GM11168 (cell line): ENCODE results near the gene DCAF4.
"Not testable (repeated sequence)": the region's sequence is repeated elsewhere in the genome, so short reads cannot be mapped to it uniquely, and the experiment has no call there.

Experiments used
- in situ Hi-C: fragments of 300-500 bp; cut with MboI; formaldehyde crosslinking; loops from one replicate; pipeline ENCODE4 v1.12.0; 2022; ENCODE audit warnings: low sequenced_read_pairs; ENCODE audit not compliant: unreplicated experiment

Gene DCAF4

DNA sequence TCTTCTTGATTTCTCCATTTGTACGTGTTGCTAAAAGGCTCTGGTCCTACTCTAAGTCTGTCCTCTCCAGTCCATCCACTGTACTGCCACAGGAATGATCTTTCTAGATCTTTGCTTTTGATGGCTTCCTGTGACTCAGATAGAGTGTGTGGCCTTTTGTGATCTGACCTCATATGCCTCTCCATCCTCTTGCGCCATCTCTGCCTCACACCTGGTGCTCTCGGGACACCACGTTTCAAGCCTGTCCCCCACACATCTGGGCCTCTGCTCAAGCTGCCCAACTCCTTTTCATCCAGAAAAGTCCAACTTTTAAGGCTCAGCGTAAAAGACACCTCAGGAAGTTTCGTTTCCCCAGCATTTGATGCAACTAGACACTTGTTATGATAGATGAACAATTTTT lies 39.0 kb downstream of the DCAF4 start:
- in situ Hi-C loops = no loop called here

GRCh38 chr14:72966038-72966437 lies 39.8 kb downstream of the DCAF4 start:
- in situ Hi-C loops = no loop called here

- in situ Hi-C loops = no loop called here
These were observed 42.1 kb downstream of the DCAF4 start for GRCh38 chr14:72968316-72968715.

GRCh38 chr14:72970058-72970630 lies 43.9 kb downstream of the DCAF4 start:
- in situ Hi-C loops = no loop called here

DNA sequence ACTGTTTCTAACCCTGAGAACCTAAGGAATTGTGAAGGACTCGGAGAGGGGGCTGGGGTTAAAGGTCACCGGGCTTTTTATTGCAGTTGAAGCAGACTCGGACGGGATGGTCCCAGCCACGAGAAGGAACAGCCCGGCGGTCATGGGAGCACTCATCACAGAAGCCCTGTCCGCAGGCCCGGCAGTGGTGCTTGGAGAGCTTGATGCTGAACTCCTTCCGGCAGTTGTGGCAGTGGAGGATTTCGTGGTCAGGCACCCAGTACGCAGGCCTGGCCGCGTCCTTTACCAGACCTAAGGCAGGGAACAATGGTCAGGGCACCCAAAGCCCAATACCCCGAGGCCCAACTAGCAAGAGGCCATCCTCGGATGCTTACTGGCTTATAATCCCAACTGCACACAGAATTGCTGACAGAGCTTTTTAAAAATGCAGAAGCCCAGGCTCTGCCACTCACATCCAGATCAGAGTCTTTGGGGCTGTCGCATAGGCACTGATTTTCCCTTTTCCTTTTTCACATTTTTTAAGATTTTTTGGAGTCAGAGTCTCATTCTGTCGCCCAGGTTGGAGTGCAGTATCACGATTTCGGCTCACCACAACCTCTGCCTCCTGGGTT lies 44.7 kb downstream of the DCAF4 start:
- in situ Hi-C loops = no loop called here

GRCh38 chr14:72974661-72975060 lies 48.4 kb downstream of the DCAF4 start:
- in situ Hi-C loops = no loop called here

GRCh38 chr14:72975770-72976169 lies 49.5 kb downstream of the DCAF4 start:
- in situ Hi-C loops = no loop called here

DNA sequence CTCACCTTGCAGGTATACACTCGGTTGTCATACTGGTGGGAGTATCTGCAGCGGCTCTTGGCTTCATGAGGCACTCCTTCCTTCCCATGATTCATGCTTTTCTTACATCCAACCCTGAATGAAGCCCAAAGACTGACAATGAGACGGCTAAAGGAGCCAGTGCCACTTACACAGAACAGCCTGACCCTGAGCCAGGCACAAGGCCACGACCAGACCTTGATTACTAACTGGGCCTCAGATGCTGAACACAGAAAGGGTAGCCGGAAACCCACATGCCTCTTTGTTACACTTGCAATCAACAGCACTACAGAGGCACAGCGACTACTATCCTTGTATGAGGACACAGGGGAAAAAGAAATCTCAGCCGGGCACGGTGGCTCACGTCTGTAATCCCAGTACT lies 52.6 kb downstream of the DCAF4 start:
- in situ Hi-C loops = no loop called here

GRCh38 chr14:72980863-72981262 lies 54.6 kb downstream of the DCAF4 start:
- in situ Hi-C loops = no loop called here

DNA sequence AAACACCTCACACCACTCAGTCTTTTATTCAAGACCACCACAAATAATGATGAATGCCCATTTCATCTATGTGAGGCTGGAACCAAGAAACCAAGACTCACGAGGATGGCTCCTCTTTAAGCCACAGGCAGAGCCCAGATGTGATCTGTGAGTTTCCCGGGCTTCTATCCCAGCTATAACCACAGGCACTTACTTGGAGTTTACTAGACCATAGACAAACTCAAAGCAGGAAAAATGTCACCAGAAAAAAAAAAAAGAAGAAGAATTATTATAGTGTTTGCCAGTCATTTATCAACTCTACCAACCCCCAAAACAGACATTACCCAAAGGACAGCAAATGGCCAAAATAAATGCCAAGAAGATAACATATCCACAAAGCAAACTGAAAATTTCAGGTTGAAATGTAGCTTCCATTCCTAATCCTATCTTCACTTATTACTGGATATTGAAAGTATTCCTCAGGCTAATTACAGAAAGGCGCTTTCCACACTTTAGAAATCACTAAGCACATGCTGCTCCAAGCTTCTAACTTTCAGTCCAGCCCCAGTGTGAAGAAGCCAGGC lies 56.0 kb downstream of the DCAF4 start:
- in situ Hi-C loops = no loop called here

DNA sequence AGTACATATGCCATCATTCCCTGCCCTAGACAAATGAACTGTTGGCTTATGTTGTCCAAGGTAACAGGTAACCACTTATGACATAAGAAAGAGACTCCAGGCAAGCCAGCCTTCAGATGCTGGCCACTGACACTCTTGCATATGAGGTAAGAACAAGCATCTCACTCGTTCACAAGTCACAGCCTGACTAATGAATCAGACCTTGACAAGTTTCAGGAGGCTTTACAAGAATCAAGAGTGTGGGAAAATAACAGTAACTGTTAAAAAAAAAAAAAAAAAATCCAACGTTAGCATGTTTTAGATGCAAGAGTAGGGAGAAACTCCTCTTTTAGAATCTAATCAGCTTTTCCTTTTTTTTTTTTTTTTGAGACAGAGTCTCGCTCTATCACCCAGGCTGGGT lies 60.0 kb downstream of the DCAF4 start:
- in situ Hi-C loops = no loop called here

DNA sequence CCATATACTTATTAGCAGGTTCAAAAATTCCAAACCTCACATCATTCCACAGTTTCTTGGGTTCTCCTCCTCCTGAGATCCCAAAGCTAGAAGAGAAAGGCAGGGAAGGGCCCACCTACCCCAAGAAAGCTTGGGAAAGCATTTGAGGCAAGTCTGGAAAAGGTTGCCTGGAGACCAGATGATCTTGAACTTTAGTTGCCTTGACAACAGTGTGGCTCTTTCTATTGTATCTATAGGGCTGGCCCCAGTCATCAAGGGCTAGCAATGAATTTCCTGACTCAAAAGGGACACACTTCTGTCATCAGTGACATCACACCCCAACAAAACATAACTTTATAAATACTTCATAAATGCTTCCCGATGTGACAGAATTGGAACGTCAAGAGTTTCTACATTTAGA lies 60.6 kb downstream of the DCAF4 start:
- in situ Hi-C loops = no loop called here

DNA sequence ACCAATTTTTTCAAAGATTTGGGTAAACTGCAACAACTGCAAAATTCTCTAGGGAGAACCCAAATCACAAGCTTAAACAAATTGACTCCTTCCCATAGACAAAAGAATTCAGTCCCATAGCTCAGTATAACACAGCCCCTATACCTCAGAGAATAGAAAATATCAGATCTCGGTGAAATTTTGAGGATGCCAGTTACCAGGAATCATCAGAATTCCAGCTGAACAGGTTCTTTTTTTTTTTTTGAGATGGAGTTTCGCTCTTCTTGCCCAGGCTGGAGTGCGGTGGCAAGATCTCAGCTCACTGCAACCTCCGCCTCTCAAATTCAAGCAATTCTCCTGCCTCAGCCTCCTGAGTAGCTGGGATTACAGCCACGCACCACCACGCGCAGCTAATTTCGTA lies 63.9 kb downstream of the DCAF4 start:
- in situ Hi-C loops = no loop called here

DNA sequence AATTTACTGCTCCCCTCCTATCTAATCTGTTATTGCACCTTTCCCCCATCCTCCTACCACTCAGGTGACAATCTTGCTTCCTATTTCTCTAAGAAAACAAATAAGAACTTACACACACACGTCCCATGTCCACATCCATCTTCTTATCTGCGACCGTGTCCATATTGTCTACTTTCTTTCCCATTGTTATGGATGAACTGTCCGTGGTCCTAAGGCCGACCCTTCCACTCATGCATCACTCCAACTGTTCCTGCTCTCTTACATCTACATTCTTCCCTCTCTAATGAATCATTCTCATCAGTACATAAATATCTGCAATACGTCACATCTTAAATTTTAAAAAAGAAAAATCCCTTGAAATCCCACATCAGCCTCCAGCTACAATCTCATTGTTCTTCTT lies 70.7 kb downstream of the DCAF4 start:
- in situ Hi-C loops = no loop called here

- in situ Hi-C loops = no loop called here
These were observed 72.1 kb downstream of the DCAF4 start for GRCh38 chr14:72998252-72998903.

DNA sequence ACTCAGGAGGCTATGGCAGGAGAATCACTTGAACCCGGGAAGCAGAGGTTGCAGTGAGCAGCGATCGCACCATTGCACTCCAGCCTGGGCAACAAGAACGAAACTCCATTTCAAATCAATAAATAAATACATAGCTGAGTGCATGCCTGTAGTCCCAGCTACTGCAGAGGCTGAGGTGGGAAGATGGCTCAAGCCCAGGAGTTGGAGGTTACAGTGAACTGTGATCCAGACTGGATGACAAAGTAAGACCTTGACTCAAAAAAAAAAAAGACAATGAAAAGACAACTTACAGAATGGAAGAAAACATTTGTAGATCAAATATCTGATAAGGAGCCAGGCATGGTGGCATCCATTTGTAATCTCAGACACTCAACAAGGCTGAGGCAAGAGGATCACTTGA lies 73.1 kb downstream of the DCAF4 start:
- in situ Hi-C loops = no loop called here

DNA sequence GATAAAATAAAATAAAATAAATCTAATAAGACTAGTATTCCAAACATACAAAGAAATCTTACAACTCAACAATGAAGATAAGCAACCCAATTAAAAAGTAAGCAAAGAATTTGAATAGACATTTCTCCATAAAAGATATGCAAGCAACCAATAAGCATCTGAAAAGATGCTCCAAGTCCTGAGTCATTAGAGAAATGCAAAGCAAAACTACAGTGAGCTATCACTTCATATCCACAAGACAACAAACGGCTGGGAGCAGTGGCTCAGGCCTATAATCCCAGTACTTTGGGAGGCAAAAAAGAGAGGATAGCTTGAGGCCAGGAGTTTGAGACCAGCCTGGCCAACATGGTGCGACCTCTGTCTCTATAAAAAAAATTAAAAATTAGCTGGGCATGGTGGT lies 73.8 kb downstream of the DCAF4 start:
- in situ Hi-C loops = no loop called here

DNA sequence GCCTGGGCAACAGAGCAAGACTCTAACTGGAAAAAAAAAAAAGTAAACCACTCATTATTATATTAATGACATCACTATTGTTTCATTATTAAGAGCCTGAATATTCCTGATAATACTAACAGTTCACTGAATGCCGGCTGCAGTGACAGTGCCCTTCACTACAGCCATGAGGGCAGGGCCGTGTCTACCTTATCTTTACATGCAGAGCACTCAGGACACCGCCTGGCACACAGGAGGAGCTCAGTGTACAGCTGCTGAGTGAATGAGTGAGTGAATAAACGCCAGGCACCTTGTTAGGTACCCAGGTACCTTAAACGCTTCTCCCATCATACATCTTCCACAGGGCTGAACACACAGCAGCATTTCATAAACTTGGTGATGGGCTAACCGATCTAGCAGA lies 77.4 kb downstream of the DCAF4 start:
- in situ Hi-C loops = no loop called here

DNA sequence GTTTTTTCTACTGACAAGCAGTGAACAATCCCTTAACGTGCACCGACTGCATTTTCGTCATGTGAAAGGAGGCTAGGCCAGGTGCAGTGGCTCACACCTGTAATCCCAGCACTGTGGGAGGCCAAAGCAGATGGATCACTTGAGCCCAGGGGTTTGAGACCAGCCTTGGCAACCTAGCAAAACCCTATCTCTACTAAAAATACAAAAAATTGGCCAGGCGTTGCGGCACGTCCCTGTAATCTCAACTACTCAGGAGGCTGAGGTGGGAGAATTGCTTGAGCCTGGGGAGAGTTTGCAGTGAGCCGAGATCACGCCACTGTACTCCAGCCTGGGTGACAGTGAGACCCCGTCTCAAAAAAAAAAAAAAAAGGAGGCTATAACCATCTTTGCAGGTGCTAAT lies 78.4 kb downstream of the DCAF4 start:
- in situ Hi-C loops = not testable (repeated sequence)

DNA sequence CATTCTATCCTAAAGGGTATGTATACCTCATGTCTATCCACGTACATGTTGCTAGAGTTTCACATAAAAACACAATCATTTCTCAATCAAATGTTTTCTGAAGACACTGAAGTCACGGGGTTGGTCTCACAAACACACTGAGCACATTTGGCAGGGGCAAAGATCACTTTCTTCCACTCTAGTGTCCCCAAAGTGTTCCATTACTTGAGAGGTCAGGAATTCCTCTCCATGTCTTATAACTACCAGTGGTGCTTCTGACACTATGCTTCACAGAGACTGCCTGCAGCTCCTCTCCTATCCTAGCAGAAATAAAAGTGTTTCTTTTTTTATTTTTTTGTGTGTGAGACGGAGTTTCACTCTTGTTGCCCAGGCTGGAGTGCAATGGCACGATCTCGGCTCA lies 81.6 kb downstream of the DCAF4 start:
- in situ Hi-C loops = no loop called here

DNA sequence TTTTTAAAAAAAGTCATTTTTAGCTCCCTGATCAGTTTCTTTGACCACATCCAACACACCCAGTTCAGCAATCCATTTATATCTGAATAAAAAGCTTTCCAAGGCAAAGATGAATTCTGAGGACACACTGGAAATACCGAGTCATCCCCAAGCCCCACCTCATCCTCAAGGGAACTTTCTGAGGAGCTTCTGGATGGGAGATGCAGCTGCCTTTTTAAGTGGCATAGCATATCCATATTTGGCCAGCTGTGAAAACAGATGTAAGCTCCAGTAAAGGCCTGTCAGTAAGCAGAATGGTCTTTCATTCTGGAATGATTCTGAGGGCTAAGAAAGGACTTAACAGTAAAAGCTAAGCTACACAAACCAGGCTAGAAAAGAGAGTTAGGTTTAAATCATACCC lies 82.2 kb downstream of the DCAF4 start:
- in situ Hi-C loops = no loop called here
